IMR-90 (cell line): ENCODE results near the gene COMP. TPM values are rescaled to one million over a fixed set of nuclear protein-coding genes. Genes with fewer than 3 reads are reported as not detected.
A peak's percentile ranks its signal among the peaks of the same experiment; 100 is the strongest.

Experiments
- ATAC-seq: fragments of 200-7000 bp; cut with Tn5 transposase; 2 replicates; pipeline ENCODE4 v1.9.1; 2020; ENCODE audit warnings: low read depth, mild to moderate bottlenecking, moderate library complexity
- BruUV-seq: library from RNA; stranded (reverse); fragments of 400-500 nt; replicated peaks from 2 replicates; lab custom pipeline; 2021; lab: Mats Ljungman, UMichigan
- CTCF ChIA-PET: fragments of 300-600 bp; formaldehyde crosslinking; extraction: SDS; loops from one replicate; lab custom pipeline; 2021; ENCODE audit warnings: antibody characterized with exemption; lab: Yijun Ruan, JAX
- POLR2A ChIA-PET: fragments of 300-600 bp; sonication (Branson Sonifier 250); formaldehyde crosslinking; loops from one replicate; lab custom pipeline; 2022; ENCODE audit warnings: antibody characterized with exemption; ENCODE audit not compliant: unreplicated experiment; lab: Charles Lee
- DNase-seq: peaks from one replicate; pipeline ENCODE4 v3.0.0; 2013
- H2AFZ ChIP-seq: replicated peaks from 2 replicates; pipeline ENCODE3; 2013; ENCODE audit warnings: low read length, mild to moderate bottlenecking; ENCODE audit not compliant: poor library complexity
- H2AK5ac ChIP-seq: 2 replicates; pipeline ENCODE4 v1.6.1; 2013; ENCODE audit warnings: low read depth, low read length, inconsistent platforms
- H2AK9ac ChIP-seq: replicated peaks from 2 replicates; pipeline ENCODE3; 2013; ENCODE audit warnings: mild to moderate bottlenecking, low read depth, low read length, moderate library complexity; ENCODE audit not compliant: poor library complexity
- H2BK120ac ChIP-seq: 2 replicates; pipeline ENCODE4 v1.6.1; 2013; ENCODE audit warnings: low read depth, low read length, inconsistent platforms
- H2BK15ac ChIP-seq: 3 replicates; pipeline ENCODE4 v1.6.1; 2013; ENCODE audit warnings: low read depth, low read length, inconsistent platforms
- H2BK20ac ChIP-seq: 2 replicates; pipeline ENCODE4 v1.6.1; 2013; ENCODE audit warnings: low read depth, mild to moderate bottlenecking, inconsistent platforms, low read length, moderate library complexity
- H2BK5ac ChIP-seq: 2 replicates; pipeline ENCODE4 v1.6.1; 2013; ENCODE audit warnings: mild to moderate bottlenecking, low read depth, low read length, inconsistent platforms; ENCODE audit not compliant: poor library complexity, severe bottlenecking
- H3K14ac ChIP-seq: replicated peaks from 2 replicates; pipeline ENCODE4 v1.6.1; 2013; ENCODE audit warnings: low read depth, low read length, inconsistent platforms
- H3K18ac ChIP-seq: 2 replicates; pipeline ENCODE4 v1.6.1; 2013; ENCODE audit warnings: low read depth, low read length, control low read depth
- H3K23ac ChIP-seq: 2 replicates; pipeline ENCODE4 v1.6.1; 2013; ENCODE audit warnings: low read depth, low read length, inconsistent platforms
- H3K27ac ChIP-seq: 2 replicates; pipeline ENCODE4 v1.5.1; 2013; ENCODE audit warnings: mild to moderate bottlenecking, control low read depth, low read length; ENCODE audit not compliant: insufficient read depth
- H3K27me3 ChIP-seq: 2 replicates; pipeline ENCODE4 v1.6.1; 2013; ENCODE audit warnings: low read length; ENCODE audit not compliant: control insufficient read depth, insufficient read depth
- H3K36me3 ChIP-seq: 2 replicates; pipeline ENCODE4 v1.6.1; 2013; ENCODE audit warnings: low read length, mixed read lengths; ENCODE audit not compliant: control insufficient read depth, insufficient read depth
- H3K4ac ChIP-seq: 2 replicates; pipeline ENCODE4 v1.6.1; 2013; ENCODE audit warnings: low read depth, low read length, inconsistent platforms
- H3K4me1 ChIP-seq: 2 replicates; pipeline ENCODE4 v1.6.1; 2013; ENCODE audit warnings: low read length, mixed read lengths; ENCODE audit not compliant: control insufficient read depth, insufficient read depth
- H3K4me2 ChIP-seq: 2 replicates; pipeline ENCODE4 v1.6.1; 2013; ENCODE audit warnings: low read depth, mild to moderate bottlenecking, control low read depth, low read length, moderate library complexity
- H3K4me3 ChIP-seq: 2 replicates; pipeline ENCODE4 v1.5.1; 2013; ENCODE audit warnings: low read depth, mild to moderate bottlenecking, control low read depth, low read length, moderate library complexity; ENCODE audit not compliant: insufficient read depth
- H3K56ac ChIP-seq: 2 replicates; pipeline ENCODE4 v1.6.1; 2013; ENCODE audit warnings: low read length, inconsistent platforms; ENCODE audit not compliant: insufficient read depth; ENCODE audit errors: extremely low read depth
- H3K79me1 ChIP-seq, 2 experiments: 2 replicates each; pipeline ENCODE4 v1.6.1; 2013; ENCODE audit warnings: low read length in 2 of 2, inconsistent platforms in 1 of 2, low read depth in 1 of 2
- H3K9ac ChIP-seq: 2 replicates; pipeline ENCODE4 v1.6.1; 2013; ENCODE audit warnings: low read depth, low read length, control low read depth
- H3K9me1 ChIP-seq: 2 replicates; pipeline ENCODE4 v1.6.1; 2013; ENCODE audit warnings: low read length, inconsistent platforms; ENCODE audit not compliant: insufficient read depth
- H3K9me3 ChIP-seq: 2 replicates; pipeline ENCODE4 v1.6.1; 2013; ENCODE audit warnings: low read length; ENCODE audit not compliant: control insufficient read depth, insufficient read depth
- H4K20me1 ChIP-seq: 2 replicates; pipeline ENCODE4 v1.6.1; 2013; ENCODE audit warnings: low read length, inconsistent platforms; ENCODE audit not compliant: insufficient read depth
- H4K5ac ChIP-seq: 2 replicates; pipeline ENCODE4 v1.6.1; 2013; ENCODE audit warnings: mild to moderate bottlenecking, low read depth, low read length, control low read depth
- H4K8ac ChIP-seq, 2 experiments: 2 replicates each; pipeline ENCODE4 v1.6.1; 2013; ENCODE audit warnings: low read depth in 2 of 2, low read length in 2 of 2, control low read depth in 1 of 2, inconsistent platforms in 1 of 2
- H4K91ac ChIP-seq: 2 replicates; pipeline ENCODE4 v1.6.1; 2013; ENCODE audit warnings: low read depth, low read length, inconsistent platforms; ENCODE audit not compliant: insufficient read depth
- BHLHE40 ChIP-seq: fragments of 150-350 bp; IDR thresholded peaks from 2 replicates; pipeline ENCODE4 v1.6.1; 2016; ENCODE audit warnings: mild to moderate bottlenecking, low read depth, low read length
- CEBPB ChIP-seq: IDR thresholded peaks from 2 replicates; pipeline ENCODE4 v1.6.1; 2012; ENCODE audit warnings: low read depth, low read length, improper control_type of control experiment
- CHD1 ChIP-seq: IDR thresholded peaks from 2 replicates; pipeline ENCODE4 v1.6.1; 2012; ENCODE audit warnings: low read depth, low read length, improper control_type of control experiment
- CTCF ChIP-seq: conservative IDR thresholded peaks from 2 replicates; pipeline ENCODE4 v1.5.1; 2012; ENCODE audit warnings: mild to moderate bottlenecking, low read depth, low read length, improper control_type of control experiment
- ELK1 ChIP-seq: fragments of 150-350 bp; IDR thresholded peaks from 2 replicates; pipeline ENCODE4 v1.6.1; 2016; ENCODE audit warnings: low read depth, mild to moderate bottlenecking, low read length, moderate library complexity, borderline replicate concordance
- FOS ChIP-seq: fragments of 150-350 bp; IDR thresholded peaks from 2 replicates; pipeline ENCODE4 v1.6.1; 2016; ENCODE audit warnings: low read depth, low read length
- MAFK ChIP-seq: IDR thresholded peaks from 2 replicates; pipeline ENCODE4 v1.6.1; 2012; ENCODE audit warnings: low read depth, low read length, improper control_type of control experiment
- MAZ ChIP-seq: IDR thresholded peaks from 2 replicates; pipeline ENCODE4 v1.6.1; 2012; ENCODE audit warnings: low read depth, mild to moderate bottlenecking, low read length, improper control_type of control experiment, moderate library complexity, borderline replicate concordance
- NFE2L2 ChIP-seq: fragments of 150-350 bp; IDR thresholded peaks from 2 replicates; pipeline ENCODE4 v1.6.1; 2016; ENCODE audit warnings: low read depth, mild to moderate bottlenecking, low read length
- RAD21 ChIP-seq: IDR thresholded peaks from 2 replicates; pipeline ENCODE4 v1.6.1; 2012; ENCODE audit warnings: low read length, improper control_type of control experiment
- RCOR1 ChIP-seq: IDR thresholded peaks from 2 replicates; pipeline ENCODE4 v1.6.1; 2012; ENCODE audit warnings: mild to moderate bottlenecking, low read length, improper control_type of control experiment; ENCODE audit not compliant: insufficient replicate concordance
- USF2 ChIP-seq: fragments of 150-350 bp; IDR thresholded peaks from 2 replicates; pipeline ENCODE4 v1.6.1; 2017; ENCODE audit warnings: mild to moderate bottlenecking, antibody characterized with exemption, low read length, low read depth
- WGBS, 2 experiments: methylation state at CpG; one replicate each; pipeline versions ENCODE4 v1.1.5 to v1.1.7; 2013; ENCODE audit warnings: missing lambda C conversion rate in 2 of 2; ENCODE audit not compliant: insufficient read length in 1 of 2; ENCODE audit errors: extremely low coverage in 2 of 2; 5-methylcytosine and 5-hydroxymethylcytosine counted together
- dilution Hi-C: fragments of 300-500 bp; cut with HindIII; formaldehyde crosslinking; loops from one replicate; pipeline ENCODE4 v1.14.3; 2018; ENCODE audit warnings: low sequenced_read_pairs; ENCODE audit not compliant: unreplicated experiment
- in situ Hi-C: fragments of 300-500 bp; cut with MboI; formaldehyde crosslinking; loops from 3 replicates; pipeline ENCODE4 v1.14.3; 2019; ENCODE audit warnings: low sequenced_read_pairs, inconsistent platforms, mixed read lengths
- intact Hi-C: fragments of 100-400 bp; cut with micrococcal nuclease; formaldehyde crosslinking; loops from 2 replicates; pipeline ENCODE4 v1.10.0; 2022
- polyA plus RNA-seq, 3 experiments: library from polyadenylated mRNA; depleted of rRNA; stranded (reverse); fragments of >200 nt; gene quantifications; 2 replicates each; pipeline ENCODE4 v1.2.3, GENCODE V29; 2012; ENCODE audit warnings: low replicate concordance in 1 of 3
- total RNA-seq: library from RNA; depleted of rRNA; stranded (reverse); fragments of >200 nt; gene quantifications from 2 replicates; pipeline ENCODE4 v1.2.3, GENCODE V29; 2012

The COMP gene
- total and polyA plus RNA-seq, 2 of the 4 experiments (the other 2 are of a cell fraction) = under 0.01 to 0.43 TPM

DNA sequence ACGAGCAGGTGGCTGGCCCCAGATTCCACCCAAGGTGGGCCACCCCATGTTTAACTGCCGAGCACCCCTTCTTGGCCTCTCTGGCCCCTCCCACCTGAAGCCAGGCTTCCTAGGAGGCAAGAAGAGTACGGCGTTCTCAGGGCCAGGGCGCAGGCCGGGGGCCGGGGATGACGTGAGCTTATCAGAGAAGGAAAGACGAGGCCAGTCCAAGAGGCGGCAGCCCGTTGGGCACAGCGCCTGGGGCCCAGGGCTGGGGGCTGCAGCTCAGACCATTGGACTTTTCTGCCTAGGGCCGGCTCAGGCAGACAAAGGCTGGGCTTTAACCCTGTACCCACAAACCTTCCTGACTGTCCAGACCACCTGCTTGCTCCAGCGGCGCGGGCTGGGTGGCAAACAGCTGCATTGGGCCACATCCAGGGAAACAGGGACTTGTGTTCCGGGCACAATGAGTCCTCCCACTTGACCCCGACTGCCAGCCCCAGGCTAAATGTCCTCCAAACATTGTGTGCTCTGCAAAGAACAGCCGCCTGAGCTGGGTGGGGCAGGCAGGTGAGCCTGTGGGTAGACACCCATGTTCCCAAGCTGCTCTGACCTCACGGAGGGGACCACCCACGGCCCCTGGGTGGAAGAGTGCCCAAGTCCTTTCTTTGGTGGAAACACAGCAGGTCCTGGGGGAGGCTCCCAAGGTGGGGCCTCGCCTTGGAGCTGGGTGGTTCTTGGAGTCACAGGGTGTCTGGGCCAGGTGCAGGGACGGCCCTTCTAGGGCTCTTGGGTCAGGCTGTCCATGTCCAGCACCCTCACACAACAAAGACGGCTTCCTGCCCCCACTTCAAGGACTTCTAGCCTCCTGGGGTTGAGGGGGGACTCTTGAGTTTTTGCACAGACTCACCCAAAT, 21.9 kb downstream of the COMP start:
- Histone ChIP-seq H3K4me2 (no peak overlapping the region), H2AK9ac (peak overlapping the region; percentile 33), H2BK5ac (no peak overlapping the region), H3K9me1 (peaks cover 4% of the 10 kb centered on the region; the same call in 1 of the 2 replicates), H3K4ac (no peak overlapping the region), H3K9ac (no peak overlapping the region), H4K20me1 (peaks cover 4% of the 10 kb centered on the region; the same call in 1 of the 2 replicates), H3K27ac (no peak overlapping the region), H3K36me3 (no peaks in the 10 kb centered on the region; the same call in 1 of the 2 replicates), H3K27me3 (no peaks in the 10 kb centered on the region), H2AFZ (no peak overlapping the region), H3K23ac (no peak overlapping the region), H3K56ac (no peak overlapping the region), H3K4me3 (no peak overlapping the region), H3K18ac (no peak overlapping the region), H2BK120ac (no peak overlapping the region), H3K79me1 (no peaks in the 10 kb centered on the region), H4K8ac (no peak overlapping the region), H3K4me1 (peaks cover 1% of the 10 kb centered on the region), H4K91ac (no peak overlapping the region), H2AK5ac (no peak overlapping the region), H2BK20ac (no peak overlapping the region), H3K9me3 (no peaks in the 10 kb centered on the region), H4K5ac (no peak overlapping the region), H2BK15ac (no peak overlapping the region), H3K14ac (no peak overlapping the region)
- no TSS peak for BruUV-seq
- in situ Hi-C loops = no loop called here
- 90% methylated on average over 13 of the region's 24 CpGs; no CpG with 5 or more reads in 1 of the 2 experiments for WGBS, 2 experiments
- ATAC-seq = no peak
- POLR2A ChIA-PET = no interaction called here
- TF ChIP-seq BHLHE40 (no peak), MAZ (no peak), MAFK (no peak), USF2 (no peak), FOS (no peak), CTCF (no peak), NFE2L2 (no peak), RCOR1 (no peak), CEBPB (no peak), ELK1 (no peak), CHD1 (no peak), RAD21 (no peak)
- dilution Hi-C loops = no loop called here
- DNase-seq = no peak
- intact Hi-C loops = no loop called here
- CTCF ChIA-PET = no interaction called here
